AG04449 (cell line): ENCODE results near the gene TRAF7.

Experiments used
- CTCF ChIA-PET: fragments of 350-600 bp; formaldehyde crosslinking; extraction: SDS; loops from one replicate; lab custom pipeline; 2021; ENCODE audit warnings: antibody characterized with exemption; lab: Yijun Ruan, JAX
- POLR2A ChIA-PET: fragments of 400-600, 350-600 bp; formaldehyde crosslinking; extraction: SDS; loops from one replicate; lab custom pipeline; 2020; ENCODE audit warnings: antibody characterized with exemption, inconsistent platforms; lab: Yijun Ruan, JAX
- DNase-seq: peaks from one replicate; pipeline ENCODE4 v3.0.0-alpha.2; 2010; ENCODE audit warnings: low read depth, low spot score
- H3K4me3 ChIP-seq: 2 replicates; pipeline ENCODE4 v1.5.1; 2011; ENCODE audit warnings: low read depth, mild to moderate bottlenecking, control low read depth, low read length
- CTCF ChIP-seq: IDR thresholded peaks from one replicate; pipeline ENCODE4 v1.5.1; 2011; ENCODE audit warnings: mild to moderate bottlenecking, moderate library complexity, low read length, control low read depth, inconsistent platforms; ENCODE audit not compliant: insufficient read depth; ENCODE audit errors: missing control alignments

The TRAF7 gene

GRCh38 chr16:2208308-2208707 is 52.7 kb downstream of the TRAF7 start:
- TF ChIP-seq CTCF: no peak
- ChIA-PET CTCF (no interaction called here), POLR2A (interaction anchor here (3.8 kb wide), 1 partner anchor 53 kb away, joined by 17 read pairs; the partner anchor contains the start of gene TRAF7)
- DNase-seq: no peak
- H3K4me3 ChIP-seq: no peak overlapping the region

GRCh38 chr16:2208772-2209171 is 53.2 kb downstream of the TRAF7 start:
- no peak for TF ChIP-seq CTCF
- no peak overlapping the region for H3K4me3 ChIP-seq
- DNase-seq: no peak
- POLR2A ChIA-PET: interaction anchor here (3.8 kb wide), 1 partner anchor 54 kb away, joined by 17 read pairs; the partner anchor contains the start of gene TRAF7
- CTCF ChIA-PET: no interaction called here

GRCh38 chr16:2209258-2210008 is 53.9 kb downstream of the TRAF7 start:
- no peak overlapping the region for H3K4me3 ChIP-seq
- ChIA-PET CTCF (interaction anchor here (0.8 kb wide), 1 partner anchor 205 kb away, joined by 3 read pairs; no protein-coding TSS in a partner anchor), POLR2A (interaction anchor here (0.5 to 3.8 kb wide), 2 partner anchors 54 to 335 kb away, joined by 3 to 17 read pairs; partner anchors contain the start of gene TRAF7)
- no peak for DNase-seq
- no peak for TF ChIP-seq CTCF

- ChIA-PET POLR2A (interaction anchor here (0.5 to 3.8 kb wide), 2 partner anchors 55 to 335 kb away, joined by 3 to 17 read pairs; partner anchors contain the start of gene TRAF7), CTCF (interaction anchor here (0.8 kb wide), 1 partner anchor 206 kb away, joined by 3 read pairs; no protein-coding TSS in a partner anchor)
- TF ChIP-seq CTCF: no peak
- DNase-seq: no peak
- H3K4me3 ChIP-seq: no peak overlapping the region
These were observed 54.4 kb downstream of the TRAF7 start for GRCh38 chr16:2210009-2210332.

- no peak for DNase-seq
- TF ChIP-seq CTCF: no peak
- H3K4me3 ChIP-seq: no peak within 1 kb of the TSS
- POLR2A ChIA-PET: interaction anchor here (3.8 kb wide), 1 partner anchor 56 kb away, joined by 17 read pairs; the partner anchor contains the start of gene TRAF7
- CTCF ChIA-PET: interaction anchor here (0.8 kb wide), 1 partner anchor 206 kb away, joined by 3 read pairs; no protein-coding TSS in a partner anchor
These were observed 55.1 kb downstream of the TRAF7 start, which contains the start of gene BRICD5 for GRCh38 chr16:2210386-2211365. BRICD5 (minus strand) TSS chr16:2210863; CDS start chr16:2210833, 30 bp downstream.
